RKO (cell line): Measurements from ENCODE around the gene LIMA1.
"Not testable (repeated sequence)": the region's sequence is repeated elsewhere in the genome, so short reads cannot be mapped to it uniquely, and the experiment has no call there.

ENCODE experiments used
- DNase-seq: peaks from one replicate; pipeline ENCODE4 v3.0.0-alpha.2; 2016; ENCODE audit warnings: low spot score

LIMA1 gene

DNA sequence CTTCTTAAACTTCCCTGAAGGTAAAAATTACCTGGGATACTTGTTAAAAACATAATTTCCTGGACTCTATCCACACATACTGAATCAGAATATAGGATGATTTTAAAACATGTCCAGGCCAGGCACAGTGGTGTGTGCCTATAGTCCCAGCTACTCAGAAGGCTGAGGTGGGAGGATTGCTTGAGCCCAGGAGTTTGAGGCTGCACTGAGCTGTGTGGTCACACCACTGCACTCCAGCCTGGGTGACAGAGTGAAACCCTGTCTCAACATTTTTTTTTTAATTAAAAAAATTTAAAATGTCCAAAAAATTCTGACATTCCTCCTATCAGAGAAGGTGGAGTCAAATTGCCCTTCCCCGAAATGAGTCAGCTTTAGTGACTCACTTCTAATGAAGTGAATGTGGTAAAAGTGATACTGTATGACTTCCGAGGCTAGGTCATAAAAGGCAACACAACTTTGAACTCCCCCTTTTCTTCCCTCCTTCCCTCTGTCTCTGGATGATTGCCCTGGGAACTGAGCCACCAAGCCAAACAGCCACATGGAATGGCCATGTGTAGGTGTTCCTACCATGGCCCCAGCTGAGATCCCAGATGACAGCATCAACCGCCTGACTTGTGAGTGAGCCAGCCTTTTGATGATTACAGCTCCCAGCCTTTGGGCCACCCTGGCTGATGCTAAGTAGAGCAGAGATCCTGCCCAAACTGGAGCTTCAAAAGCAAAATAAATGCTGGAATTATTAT is 36.3 kb downstream of the LIMA1 start:
- DNase-seq, result peak; percentile 94

DNA sequence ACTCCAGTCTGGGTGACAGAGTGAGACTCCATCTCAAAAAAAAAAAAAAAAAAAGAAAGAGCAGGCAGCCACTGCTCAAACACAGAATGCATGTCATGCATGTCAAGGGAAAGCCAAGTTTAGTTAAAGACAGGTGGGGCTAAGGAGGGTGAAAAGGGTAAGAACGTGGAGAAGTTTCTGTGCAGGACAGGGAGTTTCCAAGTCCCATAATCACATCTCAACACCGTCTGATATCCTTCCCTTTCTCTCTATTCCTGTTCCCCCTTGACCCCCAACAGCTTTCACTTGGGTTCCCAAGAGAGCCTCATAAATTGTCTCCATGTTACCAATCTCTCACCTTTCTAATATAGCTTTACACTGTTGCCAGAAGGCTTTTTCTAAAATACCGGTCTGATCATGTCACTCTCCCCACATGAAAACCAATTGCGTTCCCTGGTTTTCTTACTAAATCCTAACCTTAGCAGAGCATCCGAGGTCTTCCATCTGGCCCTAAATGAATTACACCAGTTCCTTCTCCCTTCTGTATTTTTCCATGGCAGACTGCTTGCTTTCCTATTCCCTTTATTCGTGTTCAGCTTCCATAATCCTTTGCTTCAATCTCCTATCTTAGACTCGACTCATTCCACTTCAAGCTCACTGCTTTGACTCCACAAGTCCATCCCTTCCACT is 37.0 kb downstream of the LIMA1 start:
- no peak for DNase-seq

DNA sequence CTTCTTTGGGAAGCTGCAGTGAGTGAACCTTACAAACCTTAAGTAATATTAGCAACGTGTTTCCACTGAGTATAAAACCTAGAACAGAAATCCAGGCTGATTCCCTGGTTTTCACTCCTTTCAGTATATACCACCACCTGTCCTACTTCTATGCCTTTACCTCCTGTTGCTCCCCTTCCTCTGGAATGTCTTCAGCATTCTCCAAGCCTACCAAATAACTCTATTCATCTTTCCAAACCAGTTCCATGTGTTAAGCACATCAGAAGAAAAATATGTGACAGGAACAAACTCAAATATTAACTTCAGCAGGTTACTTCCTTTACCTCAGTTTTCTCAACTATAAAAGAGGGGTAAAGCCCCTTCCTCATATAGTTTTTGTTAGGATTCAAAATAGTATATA is 39.8 kb downstream of the LIMA1 start:
- no peak for DNase-seq

- DNase-seq, result no peak
These were observed 40.5 kb downstream of the LIMA1 start for GRCh38 chr12:50242751-50243191.

GRCh38 chr12:50241178-50241577 is 42.1 kb downstream of the LIMA1 start:
- no peak for DNase-seq

- DNase-seq, result no peak
These were observed 42.6 kb downstream of the LIMA1 start for GRCh38 chr12:50240792-50241114.

DNA sequence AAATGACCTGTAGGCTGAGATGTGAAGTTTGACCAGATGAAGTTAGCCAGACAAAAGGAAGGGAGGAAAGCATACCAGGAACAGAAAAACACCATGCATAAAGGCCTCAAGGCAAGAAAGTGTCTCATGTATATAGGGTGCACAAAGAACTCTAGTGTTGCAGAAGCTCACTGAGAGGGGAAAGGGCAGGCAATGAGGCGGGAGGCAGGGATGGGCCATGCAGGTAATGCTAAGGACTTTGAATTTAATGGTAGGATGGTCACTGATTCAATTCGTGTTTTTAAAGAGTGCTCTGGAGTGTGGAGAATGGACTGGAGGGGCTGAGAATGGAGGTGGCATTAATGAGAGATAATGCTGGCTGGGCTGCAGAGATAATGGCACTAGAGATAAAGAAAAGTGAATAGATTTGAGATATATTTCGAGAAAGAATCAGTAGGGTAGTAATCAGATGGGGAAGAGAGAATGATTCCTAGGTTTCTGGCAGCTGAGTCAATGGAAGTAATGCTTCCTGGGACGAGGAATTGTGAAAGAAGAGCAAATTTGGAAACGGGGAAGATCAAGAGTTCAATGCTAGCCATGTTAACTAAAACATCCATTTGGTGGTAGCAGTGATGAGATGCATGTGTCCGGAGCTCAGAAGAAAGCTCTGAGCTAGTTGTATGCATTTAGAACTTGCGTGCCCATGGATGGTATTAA is 43.1 kb downstream of the LIMA1 start:
- DNase-seq, result no peak

DNA sequence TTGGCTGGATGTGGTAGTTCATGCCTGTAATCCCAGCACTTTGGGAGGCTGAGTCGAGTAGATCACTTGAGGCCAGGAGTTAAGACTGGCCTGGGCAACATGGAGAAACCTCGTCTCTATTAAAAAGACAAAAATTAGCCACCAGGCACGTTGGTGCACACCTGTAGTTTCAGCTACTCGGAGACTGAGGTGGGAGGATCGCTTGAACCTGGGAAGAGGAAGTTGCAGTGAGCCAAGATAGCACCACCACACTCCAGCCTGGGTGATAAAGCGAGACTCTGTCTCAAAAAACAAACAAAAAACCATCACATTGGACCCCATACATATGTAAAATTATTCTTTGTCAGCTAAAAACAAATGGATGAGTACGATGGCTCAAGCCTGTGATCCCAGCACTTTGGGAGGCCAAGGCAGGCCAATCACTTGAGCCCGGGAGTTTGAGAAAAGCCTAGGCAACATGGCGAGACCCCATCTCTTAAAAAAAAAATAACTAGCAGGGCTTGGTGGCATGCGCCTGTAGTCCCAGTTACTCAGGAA is 43.9 kb downstream of the LIMA1 start:
- no peak for DNase-seq

DNA sequence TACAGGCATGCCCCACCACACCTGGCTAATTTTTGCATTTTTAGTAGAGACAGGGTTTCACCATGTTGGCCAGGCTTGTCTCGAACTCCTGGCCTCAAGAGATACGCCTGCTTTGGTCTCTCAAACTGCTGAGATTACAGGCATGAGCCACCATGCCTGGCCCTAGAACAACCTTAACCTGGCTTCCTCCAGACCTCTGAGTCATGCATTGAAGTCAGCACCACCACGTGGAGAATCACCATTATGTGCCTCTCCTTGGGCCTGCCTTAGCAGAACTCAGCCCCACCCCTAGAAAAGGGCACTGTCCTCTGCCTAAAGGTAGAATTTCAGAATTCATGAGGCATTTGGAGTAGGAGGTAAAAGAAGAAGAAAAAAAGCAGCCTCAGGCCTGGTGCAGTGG is 49.0 kb downstream of the LIMA1 start:
- DNase-seq, result peak; percentile 35

- no peak for DNase-seq
These were observed 50.5 kb downstream of the LIMA1 start for GRCh38 chr12:50232771-50233209.

DNA sequence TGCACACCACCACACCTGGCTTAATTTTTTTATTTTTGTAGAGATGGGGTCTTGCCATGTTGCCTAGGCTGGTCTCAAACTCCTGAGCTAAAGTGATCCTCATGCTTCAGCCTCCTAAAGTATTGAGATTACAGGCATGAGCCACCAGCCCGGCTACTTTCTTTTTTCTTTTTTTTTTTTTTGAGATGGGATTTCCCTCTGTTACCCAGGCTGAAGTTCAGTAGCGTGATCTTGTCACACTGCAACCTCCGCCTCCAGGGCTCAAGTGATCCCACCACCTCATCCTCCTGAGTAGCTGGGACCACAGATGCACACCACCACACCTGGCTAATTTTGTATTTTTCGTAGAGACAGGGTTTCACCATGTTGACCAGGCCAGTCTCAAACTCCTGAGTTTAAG is 51.1 kb downstream of the LIMA1 start:
- DNase-seq, result no peak

DNA sequence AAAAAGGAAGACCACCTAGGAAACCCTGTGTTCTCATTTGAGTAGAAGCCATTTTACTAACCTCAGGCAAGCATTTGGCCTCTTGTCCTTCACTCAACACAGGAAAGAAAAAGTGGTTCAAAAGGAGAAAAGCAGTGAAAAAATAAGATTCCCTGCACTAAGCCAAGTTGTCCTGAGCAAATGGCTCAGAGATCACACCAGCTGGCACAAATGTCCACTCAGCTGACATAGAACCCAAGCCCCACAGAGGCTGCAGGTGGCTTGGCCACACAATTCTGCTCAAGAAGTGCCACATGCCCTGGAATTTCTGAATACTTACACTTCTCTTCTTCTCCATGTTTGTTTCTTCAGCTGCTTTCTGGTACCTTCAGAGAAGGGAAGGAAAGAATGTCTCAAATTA is 52.0 kb downstream of the LIMA1 start:
- no peak for DNase-seq

GRCh38 chr12:50230217-50230616 is 53.1 kb downstream of the LIMA1 start:
- DNase-seq, result no peak

GRCh38 chr12:50224026-50224692 is 59.2 kb downstream of the LIMA1 start:
- peak; percentile 47 for DNase-seq

- peak; percentile 91 for DNase-seq
These were observed 61.0 kb downstream of the LIMA1 start for GRCh38 chr12:50222275-50222783.

- DNase-seq, result peak; percentile 78
These were observed 61.9 kb downstream of the LIMA1 start for GRCh38 chr12:50221228-50222008.

- peak; percentile 80 for DNase-seq
These were observed 62.8 kb downstream of the LIMA1 start for GRCh38 chr12:50220363-50220995.

DNA sequence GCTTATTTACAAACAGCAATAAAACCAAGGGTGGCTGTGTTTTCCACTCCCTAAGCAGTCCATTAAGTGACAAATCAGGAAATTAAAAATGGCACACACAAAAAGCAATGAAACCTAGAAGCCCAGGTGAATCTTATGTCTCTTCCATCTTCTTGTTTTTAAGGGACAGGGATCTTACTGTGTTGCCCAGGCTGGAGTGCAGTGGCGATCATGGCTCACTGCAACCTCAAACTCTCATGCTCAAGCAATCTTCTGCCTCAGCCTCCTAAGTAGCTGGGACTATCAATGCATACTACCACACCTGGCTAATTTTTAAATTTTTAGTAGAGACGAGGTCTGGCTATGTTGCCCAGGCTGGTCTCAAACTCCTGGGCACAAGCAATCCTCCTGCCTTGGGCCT is 63.8 kb downstream of the LIMA1 start:
- no peak for DNase-seq

- not testable (repeated sequence) for DNase-seq
These were observed 64.3 kb downstream of the LIMA1 start for GRCh38 chr12:50219001-50219400.

- DNase-seq, result peak; percentile 75
These were observed 64.9 kb downstream of the LIMA1 start for GRCh38 chr12:50218386-50218785.

DNA sequence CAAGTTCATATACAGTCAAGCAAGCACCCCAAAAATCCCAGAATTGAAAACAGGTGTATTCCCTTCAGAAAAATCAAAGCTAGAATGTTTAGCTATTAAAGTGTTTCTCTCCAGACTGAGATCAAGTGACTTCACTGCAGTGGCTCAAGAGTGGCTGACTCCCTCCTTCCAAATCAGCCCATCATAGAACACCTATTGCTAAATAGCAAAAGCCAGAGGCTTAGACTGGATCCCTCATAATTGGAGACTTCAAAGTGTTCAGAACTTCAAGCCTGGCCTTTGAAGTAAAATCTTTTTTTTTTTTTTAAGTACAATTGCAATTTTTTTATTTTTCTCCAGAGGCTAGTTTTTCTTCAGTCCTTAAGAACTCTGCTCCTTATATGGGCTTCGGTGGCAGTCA is 66.1 kb downstream of the LIMA1 start:
- no peak for DNase-seq
